Omental fat pad (tissue), 4 donors: Measurements from ENCODE around the gene RRP8. TPM values are rescaled to one million over a fixed set of nuclear protein-coding genes. Genes with fewer than 3 reads are reported as not detected.

ENCODE experiments used
- ATAC-seq: fragments of 150-250 bp; one replicate; pipeline ENCODE4 v1.9.1; 2016; ENCODE audit warnings: mild to moderate bottlenecking, moderate library complexity; ENCODE audit not compliant: low FRiP score
- DNase-seq: peaks from one replicate; pipeline ENCODE4 v3.0.0-alpha.2; 2019; ENCODE audit warnings: low spot score
- total RNA-seq, 4 donors: library from RNA; depleted of rRNA; stranded (reverse); fragments of >200 nt; gene quantifications; one replicate each; pipeline ENCODE4 v1.1.0, GENCODE V29; 2016
- TF ChIP-seq, protein P1 (sequence below), 3 donors: fragments of 450-650 bp; IDR thresholded peaks; one replicate each; pipeline ENCODE4 v1.5.1; 2016 to 2017; ENCODE audit warnings: antibody characterized with exemption in 3 of 3, mild to moderate bottlenecking in 3 of 3, moderate library complexity in 2 of 3

RRP8 gene
- total RNA-seq, 4 donors from 2014 or later: 16.9 to 30.4 (median 19.3) TPM

DNA sequence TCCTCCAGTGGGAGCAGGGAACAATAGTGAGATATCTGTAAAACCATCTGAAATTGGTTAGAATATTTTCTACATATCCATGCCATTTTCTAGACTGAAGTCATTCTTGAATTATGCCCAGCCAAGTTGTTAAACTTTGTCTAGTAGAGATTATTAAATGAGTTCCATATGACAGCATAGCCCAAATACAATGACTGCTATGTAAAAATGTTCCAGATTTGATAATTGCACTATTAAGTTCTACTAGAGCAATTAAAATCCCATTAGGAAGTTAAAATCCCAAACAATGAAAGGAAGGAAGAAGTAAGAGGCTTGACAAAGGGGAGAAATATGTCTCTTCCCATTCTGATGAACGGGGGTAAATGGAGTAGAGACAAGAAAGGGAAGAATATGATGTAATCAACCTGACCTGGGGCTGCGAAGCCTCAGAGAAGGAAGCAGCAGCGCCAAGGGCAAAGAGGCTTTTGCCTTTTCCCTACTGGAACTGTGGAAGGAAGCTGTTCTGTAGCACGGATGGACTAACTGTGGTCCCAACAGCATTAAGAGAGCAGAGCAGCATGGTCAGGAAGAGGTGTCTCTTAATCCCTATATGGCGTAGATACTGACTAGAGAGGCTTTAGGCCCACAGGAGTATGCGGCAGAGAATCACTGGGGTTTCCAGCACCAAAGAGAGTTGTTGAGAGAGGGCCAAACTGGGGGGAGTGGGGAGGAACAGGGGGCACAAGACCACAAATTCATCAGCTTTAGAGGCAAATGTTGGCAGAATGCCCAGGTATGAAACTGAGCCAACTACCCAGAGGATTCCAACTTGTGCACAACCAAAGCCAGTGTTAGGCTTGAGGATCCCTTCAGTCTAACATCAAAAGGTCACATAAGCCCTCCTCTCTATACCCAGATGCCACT, 26.7 kb downstream of the RRP8 start:
- no peak for DNase-seq
- TF ChIP-seq, protein P1, sequence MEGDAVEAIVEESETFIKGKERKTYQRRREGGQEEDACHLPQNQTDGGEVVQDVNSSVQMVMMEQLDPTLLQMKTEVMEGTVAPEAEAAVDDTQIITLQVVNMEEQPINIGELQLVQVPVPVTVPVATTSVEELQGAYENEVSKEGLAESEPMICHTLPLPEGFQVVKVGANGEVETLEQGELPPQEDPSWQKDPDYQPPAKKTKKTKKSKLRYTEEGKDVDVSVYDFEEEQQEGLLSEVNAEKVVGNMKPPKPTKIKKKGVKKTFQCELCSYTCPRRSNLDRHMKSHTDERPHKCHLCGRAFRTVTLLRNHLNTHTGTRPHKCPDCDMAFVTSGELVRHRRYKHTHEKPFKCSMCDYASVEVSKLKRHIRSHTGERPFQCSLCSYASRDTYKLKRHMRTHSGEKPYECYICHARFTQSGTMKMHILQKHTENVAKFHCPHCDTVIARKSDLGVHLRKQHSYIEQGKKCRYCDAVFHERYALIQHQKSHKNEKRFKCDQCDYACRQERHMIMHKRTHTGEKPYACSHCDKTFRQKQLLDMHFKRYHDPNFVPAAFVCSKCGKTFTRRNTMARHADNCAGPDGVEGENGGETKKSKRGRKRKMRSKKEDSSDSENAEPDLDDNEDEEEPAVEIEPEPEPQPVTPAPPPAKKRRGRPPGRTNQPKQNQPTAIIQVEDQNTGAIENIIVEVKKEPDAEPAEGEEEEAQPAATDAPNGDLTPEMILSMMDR (IDR thresholded peaks at IDR 0.05): no peak
- no peak for ATAC-seq

DNA sequence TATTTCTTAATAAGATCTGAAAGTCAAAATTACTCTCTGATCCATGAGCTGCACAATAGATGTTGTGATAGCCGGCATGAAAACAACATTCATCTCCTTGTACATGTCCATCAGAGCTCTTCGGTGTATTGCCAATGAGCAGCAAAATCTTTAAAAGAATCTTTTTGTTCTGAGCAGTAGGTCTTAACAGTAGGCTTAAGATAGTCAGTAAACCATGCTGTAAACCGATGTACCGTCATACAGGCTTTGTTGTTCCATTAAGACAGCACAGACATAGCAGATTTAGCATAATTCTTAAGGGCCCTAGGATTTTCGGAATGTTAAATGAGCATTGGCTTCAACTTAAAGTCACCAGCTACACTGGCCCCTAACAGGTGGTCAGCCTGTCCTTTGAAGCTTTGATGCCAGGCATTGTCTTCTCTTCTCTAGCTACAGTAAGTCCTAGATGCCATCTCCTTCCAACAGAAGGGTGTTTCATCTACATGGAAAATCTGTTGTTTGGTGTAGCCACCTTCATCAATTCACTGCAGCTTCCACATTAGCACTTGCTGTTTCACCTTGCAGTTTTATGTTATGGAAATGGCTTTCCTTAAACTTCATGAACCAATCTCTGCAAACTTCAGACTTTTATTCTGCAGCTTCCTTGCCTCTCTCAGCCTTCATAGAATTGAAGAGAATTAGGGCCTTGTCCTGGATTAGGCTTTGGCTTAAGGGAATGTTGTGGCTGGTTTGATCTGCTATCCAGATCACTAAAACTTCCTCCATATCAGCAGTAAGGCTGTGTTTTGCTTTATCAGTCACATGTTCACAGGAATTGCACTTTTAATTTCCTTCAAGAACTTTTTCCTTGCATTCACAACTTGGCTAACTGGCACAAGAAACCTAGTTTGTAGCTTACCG, 28.4 kb downstream of the RRP8 start:
- DNase-seq (no peak), ATAC-seq (no peak)
- TF ChIP-seq, protein P1 (IDR thresholded peaks at IDR 0.05): no peak

DNA sequence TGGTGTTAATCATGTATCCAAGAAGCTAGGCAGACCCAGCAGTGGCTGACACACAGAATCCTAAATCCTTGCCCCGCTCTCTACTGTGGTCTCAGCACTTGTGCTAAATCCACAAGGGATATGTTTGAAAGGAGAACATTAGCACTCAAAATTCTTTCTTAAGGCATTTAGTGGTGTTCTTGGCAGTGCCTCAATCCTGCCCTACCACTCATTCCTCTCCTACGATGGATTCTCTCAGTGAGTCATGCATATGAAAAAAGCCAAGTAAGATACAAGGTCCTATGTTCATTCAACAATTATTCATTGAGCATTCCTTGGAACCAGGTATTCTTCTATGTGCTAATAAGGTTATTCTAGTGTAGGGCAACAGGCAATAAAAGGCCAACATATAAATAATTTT, 31.2 kb downstream of the RRP8 start:
- TF ChIP-seq, protein P1 (IDR thresholded peaks at IDR 0.05): no peak
- DNase-seq: no peak
- ATAC-seq: peak; percentile 85

DNA sequence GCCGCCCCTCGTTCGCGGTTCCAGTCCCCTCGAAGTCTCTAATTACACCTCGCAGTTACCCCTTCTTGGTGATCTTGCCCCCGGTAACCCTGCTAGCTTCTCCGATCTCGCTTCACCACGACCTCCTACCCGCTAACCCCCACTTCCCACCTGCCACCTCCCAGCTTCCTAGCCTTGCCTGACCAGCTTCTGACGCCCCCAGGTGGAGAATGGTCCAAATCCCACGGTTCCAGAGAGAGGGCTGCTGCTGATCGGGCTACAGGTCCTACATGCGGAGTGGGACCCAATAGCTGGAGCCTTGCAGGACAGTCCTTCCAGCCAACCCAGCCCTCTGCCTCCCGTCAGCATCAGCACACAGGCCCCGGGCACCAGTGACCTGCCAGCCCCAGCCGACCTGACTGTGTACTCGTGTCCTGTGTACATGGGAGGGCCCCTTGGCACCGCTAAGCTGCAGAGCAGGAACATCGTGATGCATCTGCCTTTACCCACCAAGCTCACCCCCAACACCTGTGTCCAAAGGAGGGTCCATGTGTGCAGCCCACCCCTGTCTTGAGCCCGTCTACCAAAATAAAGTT, 31.9 kb downstream of the RRP8 start:
- TF ChIP-seq, protein P1 (IDR thresholded peaks at IDR 0.05): no peak
- ATAC-seq (no peak), DNase-seq (no peak)

DNA sequence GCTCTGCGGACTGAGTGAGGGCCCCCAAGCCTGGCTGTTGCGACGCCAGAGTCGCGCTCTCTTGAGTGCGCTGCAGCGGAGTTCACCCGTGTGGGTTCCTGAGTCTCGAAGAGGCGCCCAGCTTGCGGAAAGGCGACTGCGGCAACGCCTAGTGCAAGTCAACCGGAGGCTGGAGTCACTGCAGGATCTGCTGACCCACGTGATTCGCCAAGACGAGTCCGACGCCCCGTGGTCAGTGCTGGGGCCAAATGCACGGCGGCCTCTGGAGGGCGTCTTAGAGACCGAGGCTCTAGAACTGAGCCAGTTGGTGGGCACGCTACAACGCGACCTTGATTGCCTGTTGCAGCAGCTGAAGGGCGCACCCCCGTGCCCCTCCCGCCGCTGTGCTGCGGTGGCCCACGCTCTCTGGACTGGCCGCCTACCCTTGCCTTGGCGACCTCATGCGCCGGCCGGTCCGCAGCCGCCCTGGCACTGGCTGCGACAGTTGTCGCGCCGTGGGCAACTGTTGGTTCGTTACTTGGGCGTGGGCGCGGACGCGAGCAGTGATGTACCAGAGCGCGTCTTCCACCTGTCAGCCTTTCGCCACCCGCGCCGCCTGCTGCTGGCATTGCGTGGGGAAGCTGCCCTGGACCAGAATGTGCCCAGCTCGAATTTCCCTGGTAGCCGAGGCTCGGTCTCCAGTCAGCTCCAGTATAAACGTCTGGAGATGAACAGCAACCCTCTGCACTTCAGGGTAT, 32.6 kb downstream of the RRP8 start:
- ATAC-seq: no peak
- DNase-seq: no peak
- TF ChIP-seq, protein P1 (IDR thresholded peaks at IDR 0.05): no peak

DNA sequence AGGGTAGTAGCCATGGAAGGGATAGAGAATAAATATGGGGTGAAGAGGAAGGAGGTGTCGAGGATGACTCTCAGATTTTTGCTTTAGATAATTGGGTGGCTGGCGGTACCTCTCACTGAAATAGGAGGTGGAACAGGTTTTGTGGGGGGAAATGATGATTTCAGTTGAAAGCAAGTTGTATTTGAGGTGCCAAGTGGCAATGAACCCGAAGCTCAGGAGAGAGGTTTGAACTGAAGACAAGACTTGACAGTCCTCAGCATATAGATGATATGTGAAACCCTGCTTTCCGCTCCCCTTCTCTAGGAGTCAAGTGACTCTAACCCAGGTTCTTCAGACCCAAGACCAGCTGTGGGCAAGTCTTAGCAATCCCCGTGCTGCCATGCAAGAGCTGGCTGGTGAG, 33.7 kb downstream of the RRP8 start:
- DNase-seq (no peak), ATAC-seq (no peak)
- TF ChIP-seq, protein P1 (IDR thresholded peaks at IDR 0.05): no peak
